Right atrium auricular region (tissue), 2 donors: ENCODE data around the gene TENM3. TPM values are rescaled to one million over a fixed set of nuclear protein-coding genes. Genes with fewer than 3 reads are reported as not detected.
A peak's percentile ranks its signal among the peaks of the same experiment; 100 is the strongest.

Experiments
- DNase-seq: peaks from one replicate; pipeline ENCODE4 v3.0.0-alpha.2; 2019; ENCODE audit warnings: low spot score
- H3K27ac ChIP-seq, 2 donors: fragments of 200-600 bp; sonication (generic); 1 replicate in 1 of 2; 2 replicates in 1 of 2; pipeline ENCODE4 v1.5.1; 2016 to 2019
- H3K27me3 ChIP-seq, 2 donors: fragments of 200-600 bp; sonication (generic); one replicate each; pipeline versions ENCODE4 v1.5.1 to v1.6.0; 2017 to 2019
- H3K36me3 ChIP-seq: fragments of 200-600 bp; sonication (generic); one replicate; pipeline ENCODE4 v1.5.1; 2016
- H3K4me1 ChIP-seq, 2 donors: fragments of 200-600 bp; sonication (generic); one replicate each; pipeline versions ENCODE4 v1.5.1 to v1.6.0; 2017 to 2019
- H3K4me3 ChIP-seq, 2 donors: fragments of 200-600 bp; sonication (generic); 1 replicate in 1 of 2; 2 replicates in 1 of 2; pipeline ENCODE4 v1.5.1; 2017 to 2019; ENCODE audit warnings: mild to moderate bottlenecking in 1 of 2, moderate library complexity in 1 of 2
- H3K9me3 ChIP-seq, 2 donors: fragments of 200-600 bp; sonication (generic); one replicate each; pipeline ENCODE4 v1.5.1; 2019
- total RNA-seq, 2 donors: library from RNA; depleted of rRNA; stranded (reverse); fragments of >200 nt; gene quantifications; one replicate each; pipeline ENCODE4 v1.1.0, GENCODE V29; 2016
- TF ChIP-seq, protein P1 (sequence below), 2 donors: fragments of 200-600 bp; sonication (generic); IDR thresholded peaks; one replicate each; pipeline ENCODE4 v1.5.1; 2019; ENCODE audit warnings: antibody characterized with exemption in 2 of 2

Gene TENM3
- total RNA-seq, 2 donors from 2014 or later, result 10.7 to 15.9 TPM

- peaks cover 0 to 11% of the 10 kb centered on the region in 2 donors for H3K4me1 ChIP-seq
- no peak for DNase-seq
- TF ChIP-seq, protein P1, sequence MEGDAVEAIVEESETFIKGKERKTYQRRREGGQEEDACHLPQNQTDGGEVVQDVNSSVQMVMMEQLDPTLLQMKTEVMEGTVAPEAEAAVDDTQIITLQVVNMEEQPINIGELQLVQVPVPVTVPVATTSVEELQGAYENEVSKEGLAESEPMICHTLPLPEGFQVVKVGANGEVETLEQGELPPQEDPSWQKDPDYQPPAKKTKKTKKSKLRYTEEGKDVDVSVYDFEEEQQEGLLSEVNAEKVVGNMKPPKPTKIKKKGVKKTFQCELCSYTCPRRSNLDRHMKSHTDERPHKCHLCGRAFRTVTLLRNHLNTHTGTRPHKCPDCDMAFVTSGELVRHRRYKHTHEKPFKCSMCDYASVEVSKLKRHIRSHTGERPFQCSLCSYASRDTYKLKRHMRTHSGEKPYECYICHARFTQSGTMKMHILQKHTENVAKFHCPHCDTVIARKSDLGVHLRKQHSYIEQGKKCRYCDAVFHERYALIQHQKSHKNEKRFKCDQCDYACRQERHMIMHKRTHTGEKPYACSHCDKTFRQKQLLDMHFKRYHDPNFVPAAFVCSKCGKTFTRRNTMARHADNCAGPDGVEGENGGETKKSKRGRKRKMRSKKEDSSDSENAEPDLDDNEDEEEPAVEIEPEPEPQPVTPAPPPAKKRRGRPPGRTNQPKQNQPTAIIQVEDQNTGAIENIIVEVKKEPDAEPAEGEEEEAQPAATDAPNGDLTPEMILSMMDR (IDR thresholded peaks at IDR 0.05), result no peak
- no peaks in the 10 kb centered on the region for H3K9me3 ChIP-seq
- H3K27me3 ChIP-seq, result no peaks in the 10 kb centered on the region
- H3K4me3 ChIP-seq, result no peak overlapping the region
- no peaks in the 10 kb centered on the region for H3K36me3 ChIP-seq
- H3K27ac ChIP-seq, result peak overlapping the region in 1 of 2 donors; percentile 67
These were observed 495.3 kb downstream of the TENM3 start for GRCh38 chr4:182738283-182739047.

DNA sequence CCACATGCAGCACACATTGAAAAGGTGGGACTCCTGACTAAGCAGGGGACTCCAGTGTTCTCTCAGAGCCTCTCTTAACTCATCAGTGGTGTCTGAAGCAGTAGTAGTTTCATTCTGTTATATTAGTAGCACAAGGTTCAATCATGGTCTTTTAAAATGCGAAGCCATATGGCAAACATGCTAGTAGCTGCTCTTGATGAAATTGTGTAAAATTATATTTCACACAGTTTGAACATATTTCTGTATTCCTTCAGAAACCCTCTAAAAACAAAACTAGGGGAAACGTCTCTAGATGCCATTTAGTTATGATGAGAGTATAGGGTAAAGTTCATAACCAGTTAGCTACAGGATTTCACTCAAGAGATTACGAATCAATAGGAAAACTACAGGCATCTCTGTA is 497.1 kb downstream of the TENM3 start:
- Histone ChIP-seq H3K4me1 (peaks cover 0 to 11% of the 10 kb centered on the region in 2 donors), H3K27ac (peak overlapping the region in 1 of 2 donors; percentile 67), H3K27me3 (no peaks in the 10 kb centered on the region), H3K9me3 (no peaks in the 10 kb centered on the region), H3K36me3 (no peaks in the 10 kb centered on the region), H3K4me3 (no peak overlapping the region)
- DNase-seq, result no peak
- TF ChIP-seq, protein P1 (IDR thresholded peaks at IDR 0.05), result no peak

DNA sequence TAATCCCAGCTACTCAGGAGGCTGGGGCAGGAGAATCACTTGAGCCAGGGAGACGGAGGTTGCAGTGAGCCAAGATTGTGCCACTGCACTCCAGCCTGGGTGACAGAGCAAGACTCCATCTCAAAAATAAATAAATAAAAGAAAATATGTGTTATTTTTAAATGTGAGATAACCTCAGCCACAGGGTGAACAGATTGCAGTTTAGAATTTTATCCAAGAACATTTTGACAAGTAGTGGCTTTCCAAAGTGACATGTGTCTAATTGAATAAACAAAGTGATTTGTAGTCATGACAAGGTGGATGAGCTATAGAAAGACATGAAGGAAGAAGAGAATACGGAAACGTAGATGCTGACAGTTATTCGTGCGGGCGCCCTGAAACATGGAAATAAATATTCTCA is 497.9 kb downstream of the TENM3 start:
- TF ChIP-seq, protein P1 (IDR thresholded peaks at IDR 0.05), result no peak
- Histone ChIP-seq H3K9me3 (peaks cover 0 to 1% of the 10 kb centered on the region in 2 donors), H3K27ac (peak overlapping the region; percentile 24 to 67), H3K27me3 (no peaks in the 10 kb centered on the region), H3K4me3 (no peak overlapping the region), H3K4me1 (peaks cover 0 to 11% of the 10 kb centered on the region in 2 donors), H3K36me3 (no peaks in the 10 kb centered on the region)
- no peak for DNase-seq

DNA sequence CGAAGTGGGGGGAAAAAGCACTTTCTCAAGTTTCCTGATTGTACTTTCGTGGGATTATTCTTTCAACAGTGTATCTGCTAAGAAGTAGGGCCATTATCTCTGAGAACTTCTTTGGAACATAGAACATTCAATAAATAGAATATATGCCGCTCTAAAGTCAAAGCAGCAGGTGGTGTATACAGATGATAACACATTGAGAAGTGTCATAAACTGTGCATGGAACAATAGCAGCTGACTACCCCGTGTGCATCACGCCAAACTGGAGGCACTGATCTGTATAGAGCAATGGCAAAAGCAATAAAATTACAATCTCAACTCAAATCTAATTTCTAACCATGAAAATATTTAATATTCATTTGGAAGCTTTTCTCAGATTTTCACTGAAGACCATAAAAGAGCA is 498.7 kb downstream of the TENM3 start:
- H3K4me3 ChIP-seq, result no peak overlapping the region
- H3K9me3 ChIP-seq, result peaks cover 0 to 6% of the 10 kb centered on the region in 2 donors
- TF ChIP-seq, protein P1 (IDR thresholded peaks at IDR 0.05), result no peak
- no peaks in the 10 kb centered on the region for H3K27me3 ChIP-seq
- H3K4me1 ChIP-seq, result peaks cover 0 to 10% of the 10 kb centered on the region in 2 donors
- DNase-seq, result no peak
- no peaks in the 10 kb centered on the region for H3K36me3 ChIP-seq
- peak overlapping the region; percentile 24 to 67 for H3K27ac ChIP-seq

- H3K27me3 ChIP-seq, result no peaks in the 10 kb centered on the region
- DNase-seq, result no peak
- no peaks in the 10 kb centered on the region for H3K36me3 ChIP-seq
- peaks cover 0 to 6% of the 10 kb centered on the region in 2 donors for H3K9me3 ChIP-seq
- no peak overlapping the region for H3K4me3 ChIP-seq
- no peak overlapping the region for H3K27ac ChIP-seq
- H3K4me1 ChIP-seq, result no peaks in the 10 kb centered on the region
- TF ChIP-seq, protein P1 (IDR thresholded peaks at IDR 0.05), result no peak
These were observed 500.6 kb downstream of the TENM3 start for GRCh38 chr4:182743815-182744214.
